HG03097 (cell line): ENCODE measurements around the gene HRH3.

Experiments used
- ATAC-seq: cut with Tn5 transposase; IDR thresholded peaks from one replicate; pipeline ENCODE4 v1.9.1; 2021; ENCODE audit not compliant: unreplicated experiment, low FRiP score

HRH3 gene

DNA sequence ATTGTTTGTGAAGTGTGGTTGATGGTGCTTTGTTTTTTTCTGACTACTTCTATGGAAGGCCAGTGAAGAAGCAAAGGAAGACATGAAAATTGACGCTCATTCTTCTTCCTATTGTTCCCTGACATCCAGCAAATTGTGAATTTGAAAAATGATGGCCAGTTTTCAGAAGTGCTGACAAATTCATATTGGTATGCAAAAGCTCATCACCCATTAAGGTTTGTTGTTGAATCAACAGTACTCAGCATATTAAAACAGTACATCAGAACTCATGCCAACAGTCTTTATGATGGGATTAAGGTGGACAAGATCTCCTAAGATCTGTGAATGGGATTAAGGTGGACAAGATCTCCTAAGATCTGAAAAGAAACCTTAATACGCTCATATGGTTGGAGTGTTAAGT is 38.3 kb downstream of the HRH3 start:
- no peak for ATAC-seq

DNA sequence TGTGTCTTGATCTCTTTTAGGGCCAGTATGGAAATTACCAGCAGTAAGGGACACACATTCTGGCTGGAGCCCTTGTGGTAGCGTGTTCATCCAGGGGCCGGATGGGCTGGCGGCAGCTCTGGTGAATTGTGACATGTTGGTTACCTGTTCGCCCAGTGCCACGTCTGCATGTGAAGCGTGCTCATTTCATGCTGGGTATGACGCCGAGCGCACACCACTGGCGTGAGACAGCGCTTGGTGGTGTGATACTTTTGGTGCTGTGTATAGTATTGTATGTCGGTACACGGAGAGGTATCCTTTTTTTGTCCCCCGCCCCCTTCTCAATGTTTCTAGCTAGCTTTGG is 40.9 kb downstream of the HRH3 start:
- ATAC-seq: no peak

DNA sequence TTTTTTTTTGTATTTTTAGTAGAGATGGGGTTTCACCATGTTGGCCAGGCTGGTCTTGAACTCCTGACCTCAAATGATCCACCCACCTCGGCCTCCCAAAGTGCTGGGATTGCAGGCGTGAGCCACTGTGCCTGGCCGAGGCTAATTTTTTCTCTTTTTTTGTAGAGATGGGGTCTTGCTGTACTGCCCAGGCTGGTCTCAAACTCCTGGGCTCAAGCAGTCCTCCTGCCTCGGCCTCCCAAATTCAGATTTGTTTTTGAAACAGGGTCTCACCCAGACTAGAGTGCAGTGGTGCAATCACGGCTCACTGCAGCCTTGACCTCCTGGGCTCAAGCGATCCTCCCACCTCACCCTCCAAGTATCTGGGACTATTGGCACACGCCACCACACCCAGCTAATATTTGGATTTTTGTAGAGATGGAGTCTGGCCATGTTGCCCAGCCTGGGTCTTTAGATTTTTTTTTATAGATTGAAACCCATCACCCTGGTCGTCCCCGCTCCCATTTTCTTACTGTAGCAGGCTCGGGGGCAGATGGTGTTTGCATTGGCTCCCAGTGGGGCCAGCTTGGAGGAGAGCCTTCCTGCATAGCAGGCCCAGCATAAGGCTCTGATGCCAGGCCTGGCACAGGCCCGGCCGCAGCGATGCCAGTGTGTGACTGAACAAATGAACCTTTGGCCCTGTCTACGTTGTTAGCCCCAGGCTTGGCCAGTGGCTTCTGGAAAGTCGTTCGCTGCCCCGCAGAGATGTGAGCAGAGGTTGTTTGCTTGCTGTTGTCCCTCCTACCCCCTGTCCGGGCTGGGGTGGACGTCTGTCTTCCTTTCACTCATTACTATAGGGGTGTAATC is 41.5 kb downstream of the HRH3 start:
- ATAC-seq: no peak

DNA sequence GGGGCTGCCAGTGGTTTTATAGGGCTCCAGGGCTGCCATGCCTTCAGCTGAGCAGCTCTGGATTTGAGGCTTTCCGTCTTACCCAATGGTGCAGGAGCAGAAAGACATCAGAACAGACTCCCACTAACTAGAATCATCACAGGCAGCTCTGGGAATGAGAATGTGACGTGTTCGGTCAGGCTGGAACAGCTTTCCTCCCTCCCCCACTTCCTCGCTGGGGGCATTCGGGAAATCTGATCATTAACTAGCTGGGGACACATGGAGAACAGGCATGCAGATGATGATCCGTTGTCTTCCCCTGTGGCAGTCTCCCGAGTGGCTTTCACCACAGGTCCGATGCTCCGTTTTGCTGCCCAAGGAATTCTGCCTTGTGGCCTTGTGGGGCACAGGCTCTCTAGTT is 42.8 kb downstream of the HRH3 start:
- no peak for ATAC-seq

DNA sequence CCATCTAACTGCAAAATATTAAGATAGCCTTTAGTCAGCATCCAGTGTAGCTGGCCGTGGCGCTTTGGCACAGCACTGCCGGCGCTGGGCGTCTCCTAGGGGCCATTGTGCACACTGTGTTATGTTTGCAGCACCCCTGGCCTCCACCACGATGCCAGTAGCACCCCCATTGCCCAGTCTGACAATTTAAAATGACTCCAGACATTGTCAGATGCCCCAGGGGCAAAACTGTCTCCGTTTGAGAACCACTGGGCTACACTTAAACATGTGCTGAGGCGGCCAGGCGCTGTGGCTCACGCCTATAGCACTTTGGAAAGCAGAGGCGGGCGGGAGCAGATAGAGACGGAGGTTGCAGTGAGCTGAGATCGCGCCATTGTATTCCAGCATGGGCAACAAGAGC is 43.2 kb downstream of the HRH3 start:
- no peak for ATAC-seq

GRCh38 chr20:62175711-62176110 is 44.4 kb downstream of the HRH3 start:
- ATAC-seq: no peak

GRCh38 chr20:62174870-62175624 is 45.0 kb downstream of the HRH3 start:
- ATAC-seq: no peak

- no peak for ATAC-seq
Measured at GRCh38 chr20:62174021-62174804, 45.9 kb downstream of the HRH3 start.

DNA sequence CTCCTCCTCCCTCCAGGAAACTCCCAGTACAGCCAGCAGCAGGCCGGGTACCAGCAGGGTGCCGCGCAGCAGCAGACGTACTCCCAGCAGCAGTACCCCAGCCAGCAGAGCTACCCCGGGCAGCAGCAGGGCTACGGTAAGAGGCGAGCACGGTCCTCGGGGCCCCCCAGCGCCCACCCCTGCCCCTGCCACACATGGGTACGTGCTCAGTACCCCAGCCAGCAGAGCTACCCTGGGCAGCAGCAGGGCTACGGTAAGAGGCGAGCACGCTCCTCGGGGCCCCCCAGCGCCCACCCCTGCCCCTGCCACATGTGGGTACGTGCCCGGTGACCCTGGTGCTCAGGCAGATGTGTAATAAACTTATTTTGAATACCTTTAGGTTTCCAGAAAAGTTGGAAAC is 47.4 kb downstream of the HRH3 start:
- no peak for ATAC-seq

DNA sequence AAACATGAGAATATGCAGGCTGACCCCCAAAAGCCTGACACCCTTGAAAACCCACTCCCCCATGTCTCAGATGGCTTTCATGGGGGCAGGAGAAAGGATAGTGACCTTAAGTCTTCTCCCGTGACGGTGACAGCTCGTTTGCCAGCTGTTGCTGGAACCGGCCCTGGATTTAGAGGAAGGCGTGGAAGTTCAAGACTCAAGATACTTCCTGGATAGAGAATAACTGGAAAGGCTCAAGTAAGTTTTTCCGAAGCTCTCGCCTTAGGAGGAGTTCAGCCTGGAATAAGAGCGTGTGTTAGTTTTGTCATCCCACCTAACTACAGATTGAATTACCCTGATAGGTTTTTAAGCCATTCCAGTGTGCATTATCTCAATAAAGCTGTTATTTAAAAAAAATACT is 48.8 kb downstream of the HRH3 start:
- no peak for ATAC-seq

- no peak for ATAC-seq
Measured at GRCh38 chr20:62170536-62170935, 49.5 kb downstream of the HRH3 start.

GRCh38 chr20:62168890-62169435 is 51.1 kb downstream of the HRH3 start:
- no peak for ATAC-seq

- no peak for ATAC-seq
Measured at GRCh38 chr20:62168061-62168460, 52.0 kb downstream of the HRH3 start.

DNA sequence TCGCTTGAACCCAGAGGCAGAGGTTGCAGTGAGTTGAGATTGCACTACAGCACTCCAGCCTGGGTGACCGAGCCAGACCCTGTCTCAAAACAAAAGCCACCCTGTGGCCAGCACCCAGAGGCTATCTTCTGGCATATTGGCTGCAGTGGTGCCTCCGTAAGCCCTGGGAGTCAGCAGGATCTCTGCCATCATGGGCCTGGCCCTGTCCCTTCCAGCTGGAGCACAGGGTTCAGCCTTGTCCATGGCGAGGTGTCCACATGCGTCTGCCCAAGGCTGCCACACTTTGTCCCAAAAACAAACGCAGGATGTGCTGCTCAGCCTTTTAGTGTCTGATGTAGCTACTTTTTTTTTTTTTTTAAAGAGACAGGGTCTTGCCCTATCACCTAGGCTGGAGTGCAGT is 52.6 kb downstream of the HRH3 start:
- ATAC-seq: no peak

DNA sequence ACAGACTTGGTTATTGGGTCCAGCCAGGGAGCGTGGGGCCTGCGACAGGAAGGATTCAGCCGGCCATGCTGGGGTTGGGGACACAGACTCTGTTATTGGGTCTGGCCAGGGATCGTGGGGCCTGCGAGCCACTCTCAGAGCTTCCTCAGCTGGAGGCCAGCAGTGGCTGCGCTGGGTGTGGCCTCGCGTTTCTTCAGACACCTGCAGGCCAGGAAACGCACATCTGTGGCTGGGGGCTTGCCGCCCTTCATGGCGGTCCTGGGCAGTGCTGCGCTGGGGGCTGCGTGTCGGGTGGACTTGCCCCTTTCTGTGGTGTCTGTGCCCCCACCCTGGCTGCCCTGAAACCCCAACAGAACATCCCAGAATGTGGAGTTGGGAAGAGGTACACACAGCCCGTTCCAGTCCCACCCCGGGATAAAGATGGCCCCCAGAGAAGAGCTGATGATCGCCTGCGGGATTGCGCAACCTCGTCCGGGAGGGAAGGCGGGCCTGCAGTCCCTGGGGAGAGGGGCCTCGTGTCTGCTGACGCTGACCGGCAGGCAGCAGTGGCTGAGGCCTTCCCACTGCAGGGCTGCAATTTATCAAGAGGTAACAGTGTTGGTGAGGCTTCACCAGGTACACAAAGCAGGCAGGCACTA is 54.2 kb downstream of the HRH3 start:
- ATAC-seq: no peak
